Activated naive CD4-positive, alpha-beta T cell treated with anti-CD3 and anti-CD28 coated beads for 36 hours (primary cell): Measurements from ENCODE around the gene NT5DC1. TPM values are rescaled to one million over a fixed set of nuclear protein-coding genes. Genes with fewer than 3 reads are reported as not detected.

Experiments used
- CTCF ChIA-PET: fragments of 350-600 bp; sonication (Branson Sonifier 250); formaldehyde crosslinking; loops from one replicate; lab custom pipeline; 2021; ENCODE audit warnings: antibody characterized with exemption; lab: Charles Lee
- DNase-seq: peaks from one replicate; pipeline ENCODE4 v3.0.0-alpha.2; 2020
- H3K27ac Mint-ChIP-seq: one replicate; pipeline ENCODE4 v1.8.0; 2021; ENCODE audit warnings: mild to moderate bottlenecking, mixed read lengths
- H3K27me3 Mint-ChIP-seq: one replicate; pipeline ENCODE4 v1.8.0; 2021; ENCODE audit warnings: low read depth, mixed read lengths
- H3K36me3 Mint-ChIP-seq: one replicate; pipeline ENCODE4 v1.8.0; 2021; ENCODE audit warnings: low read depth, mixed read lengths
- H3K4me1 Mint-ChIP-seq: one replicate; pipeline ENCODE4 v1.8.0; 2021; ENCODE audit warnings: low read depth, mixed read lengths
- H3K4me3 Mint-ChIP-seq: one replicate; pipeline ENCODE4 v1.8.0; 2021; ENCODE audit warnings: mild to moderate bottlenecking, moderate library complexity, mixed read lengths
- H3K9me3 Mint-ChIP-seq: one replicate; pipeline ENCODE4 v1.8.0; 2021; ENCODE audit warnings: mixed read lengths
- intact Hi-C: fragments of 100-400 bp; cut with micrococcal nuclease; formaldehyde crosslinking; loops from one replicate; pipeline ENCODE4 v1.15.1; 2023
- total RNA-seq, 2 experiments: library from RNA; stranded (reverse); gene quantifications; one replicate each; pipeline ENCODE4 v1.2.3, GENCODE V29; 2021

The NT5DC1 gene
- total RNA-seq, 2 experiments from 2014 or later, result 59.7 to 62.6 TPM

GRCh38 chr6:116115781-116116180, 15.1 kb downstream of the NT5DC1 start:
- H3K27ac Mint-ChIP-seq, result no peak overlapping the region
- DNase-seq, result no peak
- CTCF ChIA-PET, result interaction anchor here (0.6 to 0.8 kb wide), 2 partner anchors 11 to 26 kb away, joined by 3 to 5 read pairs; no protein-coding TSS in a partner anchor
- peaks cover 38% of the 10 kb centered on the region for H3K36me3 Mint-ChIP-seq
- H3K4me1 Mint-ChIP-seq, result no peaks in the 10 kb centered on the region
- H3K4me3 Mint-ChIP-seq, result no peak overlapping the region
- no peaks in the 10 kb centered on the region for H3K9me3 Mint-ChIP-seq
- H3K27me3 Mint-ChIP-seq, result no peaks in the 10 kb centered on the region
- intact Hi-C loops, result no loop called here

GRCh38 chr6:116118608-116119007, 18.0 kb downstream of the NT5DC1 start:
- no peaks in the 10 kb centered on the region for H3K4me1 Mint-ChIP-seq
- CTCF ChIA-PET, result no interaction called here
- no peaks in the 10 kb centered on the region for H3K27me3 Mint-ChIP-seq
- no peak overlapping the region for H3K27ac Mint-ChIP-seq
- H3K9me3 Mint-ChIP-seq, result no peaks in the 10 kb centered on the region
- H3K4me3 Mint-ChIP-seq, result no peak overlapping the region
- no peak for DNase-seq
- intact Hi-C loops, result no loop called here
- H3K36me3 Mint-ChIP-seq, result peaks cover 21% of the 10 kb centered on the region

GRCh38 chr6:116120430-116120829, 19.8 kb downstream of the NT5DC1 start:
- Mint-ChIP-seq H3K9me3 (no peaks in the 10 kb centered on the region), H3K4me1 (no peaks in the 10 kb centered on the region), H3K27ac (no peak overlapping the region), H3K27me3 (no peaks in the 10 kb centered on the region), H3K4me3 (no peak overlapping the region), H3K36me3 (peaks cover 10% of the 10 kb centered on the region)
- DNase-seq, result no peak
- CTCF ChIA-PET, result no interaction called here
- intact Hi-C loops, result no loop called here

- no peaks in the 10 kb centered on the region for H3K9me3 Mint-ChIP-seq
- CTCF ChIA-PET, result no interaction called here
- H3K36me3 Mint-ChIP-seq, result peaks cover 5% of the 10 kb centered on the region
- H3K4me1 Mint-ChIP-seq, result peaks cover 4% of the 10 kb centered on the region
- intact Hi-C loops, result no loop called here
- no peaks in the 10 kb centered on the region for H3K27me3 Mint-ChIP-seq
- no peak within 1 kb of the TSS for H3K4me3 Mint-ChIP-seq
- H3K27ac Mint-ChIP-seq, result no peak within 1 kb of the TSS
- no peak for DNase-seq
Measured at GRCh38 chr6:116126032-116126431, 25.4 kb downstream of the NT5DC1 start, which contains the start of gene COL10A1. Gene COL10A1, minus strand, starts transcription at chr6:116126132. Its CDS starts 640 bp downstream, at chr6:116125492.

GRCh38 chr6:116127771-116128493, 27.3 kb downstream of the NT5DC1 start:
- CTCF ChIA-PET, result interaction anchor here (0.6 to 1.1 kb wide), 3 partner anchors 15 to 25 kb away, joined by 3 to 4 read pairs (median 3); no protein-coding TSS in a partner anchor
- Mint-ChIP-seq H3K27ac (no peak overlapping the region), H3K4me1 (peaks cover 4% of the 10 kb centered on the region), H3K36me3 (peaks cover 10% of the 10 kb centered on the region), H3K4me3 (no peak overlapping the region), H3K27me3 (no peaks in the 10 kb centered on the region), H3K9me3 (no peaks in the 10 kb centered on the region)
- no peak for DNase-seq
- intact Hi-C loops, result no loop called here

- H3K27me3 Mint-ChIP-seq, result no peaks in the 10 kb centered on the region
- intact Hi-C loops, result no loop called here
- no peak overlapping the region for H3K27ac Mint-ChIP-seq
- no peak overlapping the region for H3K4me3 Mint-ChIP-seq
- no peak for DNase-seq
- CTCF ChIA-PET, result no interaction called here
- no peaks in the 10 kb centered on the region for H3K9me3 Mint-ChIP-seq
- H3K4me1 Mint-ChIP-seq, result peaks cover 5% of the 10 kb centered on the region
- peaks cover 17% of the 10 kb centered on the region for H3K36me3 Mint-ChIP-seq
Measured at GRCh38 chr6:116133453-116133852, 32.8 kb downstream of the NT5DC1 start.

GRCh38 chr6:116136373-116136772, 35.7 kb downstream of the NT5DC1 start:
- Mint-ChIP-seq H3K36me3 (peaks cover 17% of the 10 kb centered on the region), H3K4me3 (no peak overlapping the region), H3K4me1 (peaks cover 5% of the 10 kb centered on the region), H3K27me3 (no peaks in the 10 kb centered on the region), H3K27ac (no peak overlapping the region), H3K9me3 (no peaks in the 10 kb centered on the region)
- intact Hi-C loops, result no loop called here
- DNase-seq, result no peak
- CTCF ChIA-PET, result no interaction called here

GRCh38 chr6:116136933-116137340, 36.3 kb downstream of the NT5DC1 start:
- Mint-ChIP-seq H3K4me1 (peaks cover 5% of the 10 kb centered on the region), H3K27me3 (no peaks in the 10 kb centered on the region), H3K27ac (no peak overlapping the region), H3K9me3 (no peaks in the 10 kb centered on the region), H3K36me3 (peaks cover 12% of the 10 kb centered on the region), H3K4me3 (no peak overlapping the region)
- no peak for DNase-seq
- CTCF ChIA-PET, result no interaction called here
- intact Hi-C loops, result no loop called here

- Mint-ChIP-seq H3K4me3 (no peak overlapping the region), H3K4me1 (peaks cover 5% of the 10 kb centered on the region), H3K9me3 (no peaks in the 10 kb centered on the region), H3K36me3 (peaks cover 11% of the 10 kb centered on the region), H3K27me3 (no peaks in the 10 kb centered on the region), H3K27ac (no peak overlapping the region)
- no peak for DNase-seq
- intact Hi-C loops, result loop anchor here (10.0 kb wide), 1 partner anchor 855 kb away; no protein-coding TSS in a partner anchor
- CTCF ChIA-PET, result no interaction called here
Measured at GRCh38 chr6:116139917-116140316, 39.3 kb downstream of the NT5DC1 start.

GRCh38 chr6:116144605-116145004, 44.0 kb downstream of the NT5DC1 start:
- H3K9me3 Mint-ChIP-seq, result no peaks in the 10 kb centered on the region
- H3K36me3 Mint-ChIP-seq, result peaks cover 7% of the 10 kb centered on the region
- H3K4me1 Mint-ChIP-seq, result no peaks in the 10 kb centered on the region
- CTCF ChIA-PET, result no interaction called here
- no peak for DNase-seq
- H3K27ac Mint-ChIP-seq, result no peak overlapping the region
- no peaks in the 10 kb centered on the region for H3K27me3 Mint-ChIP-seq
- intact Hi-C loops, result loop anchor here (10.0 kb wide), 1 partner anchor 860 kb away; no protein-coding TSS in a partner anchor
- no peak overlapping the region for H3K4me3 Mint-ChIP-seq

- H3K4me1 Mint-ChIP-seq, result no peaks in the 10 kb centered on the region
- H3K27me3 Mint-ChIP-seq, result no peaks in the 10 kb centered on the region
- DNase-seq, result no peak
- no peak overlapping the region for H3K27ac Mint-ChIP-seq
- CTCF ChIA-PET, result interaction anchor here (0.7 kb wide), 1 partner anchor 32 kb away, joined by 3 read pairs; no protein-coding TSS in a partner anchor
- no peaks in the 10 kb centered on the region for H3K9me3 Mint-ChIP-seq
- H3K36me3 Mint-ChIP-seq, result peaks cover 6% of the 10 kb centered on the region
- H3K4me3 Mint-ChIP-seq, result no peak overlapping the region
- intact Hi-C loops, result loop anchor here (10.0 kb wide), 1 partner anchor 861 kb away; no protein-coding TSS in a partner anchor
Measured at GRCh38 chr6:116145803-116146675, 45.4 kb downstream of the NT5DC1 start.

- no peaks in the 10 kb centered on the region for H3K27me3 Mint-ChIP-seq
- CTCF ChIA-PET, result no interaction called here
- DNase-seq, result no peak
- H3K4me3 Mint-ChIP-seq, result no peak overlapping the region
- no peak overlapping the region for H3K27ac Mint-ChIP-seq
- no peaks in the 10 kb centered on the region for H3K9me3 Mint-ChIP-seq
- H3K36me3 Mint-ChIP-seq, result peaks cover 11% of the 10 kb centered on the region
- peaks cover 5% of the 10 kb centered on the region for H3K4me1 Mint-ChIP-seq
- intact Hi-C loops, result no loop called here
Measured at GRCh38 chr6:116152620-116153019, 52.0 kb downstream of the NT5DC1 start.
